HG03196 (cell line): ENCODE measurements around the gene HLA-B.

Experiments used
- ATAC-seq: cut with Tn5 transposase; IDR thresholded peaks from one replicate; pipeline ENCODE4 v1.9.1; 2021; ENCODE audit not compliant: unreplicated experiment

The HLA-B gene

GRCh38 chr6:31308050-31308844 is 48.7 kb downstream of the HLA-B start:
- ATAC-seq: no peak

GRCh38 chr6:31307669-31308049 is 49.3 kb downstream of the HLA-B start:
- no peak for ATAC-seq

GRCh38 chr6:31305703-31306219 is 51.2 kb downstream of the HLA-B start:
- ATAC-seq: no peak

- ATAC-seq: no peak
Measured at GRCh38 chr6:31304683-31305082, 52.3 kb downstream of the HLA-B start.
